ENCODE results near the gene ZNF346.

ZNF346 gene

GRCh38 chr5:177128551-177128981 is 106.1 kb downstream of the ZNF346 start:
- no peak for TF ChIP-seq CTCF (IDR thresholded peaks at IDR 0.05; ENCODE audit: control insufficient read depth, extremely low read depth, insufficient read depth)
- no peak overlapping the region for H3K4me3 ChIP-seq (ENCODE audit: low read depth, low read length)
- no peak for DNase-seq (ENCODE audit: low read depth)

- no peak for DNase-seq (ENCODE audit: low read depth)
- no peak overlapping the region for H3K4me3 ChIP-seq (ENCODE audit: low read depth, low read length)
- no peak for TF ChIP-seq CTCF (IDR thresholded peaks at IDR 0.05; ENCODE audit: control insufficient read depth, extremely low read depth, insufficient read depth)
Measured at GRCh38 chr5:177130211-177131018, 107.9 kb downstream of the ZNF346 start.

Measured in LNCaP clone FGC (cell line).